ENCODE results near the gene FTL. TPM values are rescaled to one million over a fixed set of nuclear protein-coding genes. Genes with fewer than 3 reads are reported as not detected.

FTL gene
- total RNA-seq, 2 donors from 2014 or later, result 1,643 to 2,467 TPM

DNA sequence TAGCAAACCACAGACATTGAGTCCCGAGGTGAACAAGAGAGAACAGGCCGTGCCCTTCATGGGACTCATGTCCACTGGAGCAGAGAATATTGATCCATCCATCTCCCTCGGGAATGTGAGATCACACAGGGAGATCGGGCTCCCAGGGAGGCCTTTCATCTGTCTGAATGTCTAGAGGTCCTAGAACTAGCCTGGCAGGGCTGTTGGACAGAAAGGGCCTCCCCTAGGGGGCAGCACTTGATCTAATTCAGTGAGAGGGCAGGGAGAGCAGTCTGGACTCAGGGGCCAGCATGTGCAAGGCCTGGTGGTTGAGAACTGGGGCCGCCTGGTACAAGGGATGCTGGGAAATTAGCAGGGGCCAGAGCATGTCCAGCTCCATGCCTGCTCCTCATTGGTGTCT, 32.9 kb downstream of the FTL start:
- no peak for DNase-seq (ENCODE audit: low spot score)
- no peaks in the 10 kb centered on the region for H3K27me3 Mint-ChIP-seq
- ATAC-seq, result no peak
- no peak overlapping the region for H3K27ac Mint-ChIP-seq
- no peaks in the 10 kb centered on the region for H3K9me3 Mint-ChIP-seq
- H3K36me3 Mint-ChIP-seq, result no peaks in the 10 kb centered on the region
- H3K4me3 Mint-ChIP-seq, result no peak overlapping the region
- peaks cover 18 to 28% of the 10 kb centered on the region in 2 donors for H3K4me1 Mint-ChIP-seq (ENCODE audit: low read depth in 2 of 2)

DNA sequence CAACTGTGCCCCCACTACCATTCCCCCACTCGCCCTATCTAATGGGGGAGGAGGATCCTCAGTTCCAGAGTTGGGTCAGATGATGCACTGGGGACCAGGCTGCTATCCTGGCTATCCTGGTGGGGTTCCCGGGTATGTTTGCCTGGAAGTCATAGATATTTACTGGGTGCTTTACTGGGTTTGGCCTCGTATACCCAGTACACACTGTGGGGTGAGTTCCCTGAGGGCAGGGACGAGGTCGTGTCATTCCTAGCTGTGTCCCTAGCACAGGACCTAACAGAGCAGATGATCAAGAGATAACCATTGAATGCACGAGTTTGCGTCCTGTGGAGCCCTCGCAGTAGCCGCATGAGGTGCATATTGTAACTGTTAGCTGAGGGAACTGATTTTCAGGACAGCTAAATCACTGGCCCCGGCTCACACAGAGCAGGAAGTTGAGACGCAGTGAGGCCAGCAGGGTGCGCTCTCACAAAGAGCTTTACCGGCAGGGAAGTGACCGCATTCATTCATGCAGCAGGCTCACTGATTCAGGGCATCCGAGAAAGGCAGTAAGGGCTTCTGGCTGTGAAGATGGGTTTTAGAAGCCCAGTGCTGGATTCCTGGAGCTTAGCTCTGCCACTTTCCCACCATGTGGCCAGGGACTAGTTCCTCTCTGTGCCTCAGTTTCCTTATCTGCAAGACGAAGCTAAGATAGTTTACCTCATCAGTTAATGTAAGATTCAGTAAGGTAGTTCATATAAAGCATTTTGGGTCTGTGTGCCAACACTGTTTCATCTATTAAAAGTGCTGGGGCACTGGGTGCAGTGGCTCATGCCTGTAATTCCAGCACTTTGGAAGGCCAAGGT, 34.6 kb downstream of the FTL start:
- Mint-ChIP-seq H3K36me3 (no peaks in the 10 kb centered on the region), H3K4me1 (ENCODE audit: low read depth in 2 of 2) (peaks cover 7 to 22% of the 10 kb centered on the region in 2 donors)

DNA sequence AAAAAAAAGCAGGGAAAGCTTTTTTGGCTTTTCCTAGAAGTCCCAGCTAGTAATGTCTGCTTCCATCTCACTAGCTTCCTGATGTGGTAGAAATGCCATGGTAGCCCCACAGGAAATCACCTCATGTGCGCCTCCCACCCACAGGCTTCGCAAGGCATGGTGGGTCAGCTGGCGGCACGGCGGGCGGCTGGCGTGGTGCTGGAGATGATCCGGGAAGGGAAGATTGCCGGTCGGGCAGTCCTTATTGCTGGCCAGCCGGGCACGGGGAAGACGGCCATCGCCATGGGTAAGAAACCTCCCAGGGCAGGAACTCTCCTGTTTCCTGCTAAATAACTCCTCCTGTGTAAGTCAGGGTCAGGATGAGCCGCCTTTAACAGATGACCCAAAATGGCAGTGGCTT, 39.0 kb downstream of the FTL start:
- H3K27me3 Mint-ChIP-seq, result no peaks in the 10 kb centered on the region
- ATAC-seq, result no peak
- no peak for DNase-seq (ENCODE audit: low spot score)
- H3K36me3 Mint-ChIP-seq, result no peaks in the 10 kb centered on the region
- H3K9me3 Mint-ChIP-seq, result no peaks in the 10 kb centered on the region
- H3K4me3 Mint-ChIP-seq, result no peak overlapping the region
- peaks cover 0 to 6% of the 10 kb centered on the region in 2 donors for H3K4me1 Mint-ChIP-seq (ENCODE audit: low read depth in 2 of 2)
- no peak overlapping the region for H3K27ac Mint-ChIP-seq

More for the DNA sequence above, 34.6 kb downstream of the FTL start:
- DNase-seq (ENCODE audit: low spot score) (peak; percentile 77), ATAC-seq (peak; percentile 77 to 78)
- Mint-ChIP-seq H3K27ac (no peak overlapping the region), H3K4me3 (no peak overlapping the region), H3K9me3 (no peaks in the 10 kb centered on the region), H3K27me3 (no peaks in the 10 kb centered on the region)

DNA sequence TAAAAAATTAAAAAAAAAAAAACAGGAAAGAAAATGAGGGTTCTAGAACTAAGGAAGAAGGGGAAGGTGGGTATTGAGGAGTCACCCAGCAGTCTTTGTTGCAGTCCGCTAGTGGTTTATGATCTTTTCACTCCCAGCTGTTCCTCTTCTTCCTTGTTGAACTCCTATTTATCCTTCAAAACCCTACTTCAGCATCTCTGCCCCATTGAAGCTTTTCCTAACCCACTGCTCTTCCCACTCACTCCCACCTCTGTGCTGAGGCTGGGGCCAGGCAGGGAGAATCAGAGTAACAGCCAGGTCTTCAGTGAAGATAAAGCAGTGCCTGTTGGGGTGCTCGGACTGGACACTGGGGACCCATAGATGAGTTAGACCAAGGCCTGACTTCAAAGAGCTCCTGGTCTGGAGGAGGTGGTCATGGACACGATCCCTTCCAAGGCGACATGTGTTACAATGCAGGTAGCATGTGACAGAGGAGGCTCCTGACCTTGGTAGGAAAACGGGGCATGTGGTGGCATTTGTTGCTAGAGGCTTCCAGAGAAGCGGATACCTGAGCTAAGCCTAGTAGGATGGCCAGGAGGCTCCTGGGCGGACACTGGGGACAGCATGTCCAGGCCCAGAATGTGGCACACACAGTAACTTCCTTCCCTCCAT, 40.0 kb downstream of the FTL start:
- Mint-ChIP-seq H3K27me3 (no peaks in the 10 kb centered on the region), H3K27ac (no peak overlapping the region), H3K9me3 (no peaks in the 10 kb centered on the region), H3K36me3 (no peaks in the 10 kb centered on the region), H3K4me3 (no peak overlapping the region), H3K4me1 (ENCODE audit: low read depth in 2 of 2) (no peaks in the 10 kb centered on the region)
- ATAC-seq, result no peak
- no peak for DNase-seq (ENCODE audit: low spot score)

DNA sequence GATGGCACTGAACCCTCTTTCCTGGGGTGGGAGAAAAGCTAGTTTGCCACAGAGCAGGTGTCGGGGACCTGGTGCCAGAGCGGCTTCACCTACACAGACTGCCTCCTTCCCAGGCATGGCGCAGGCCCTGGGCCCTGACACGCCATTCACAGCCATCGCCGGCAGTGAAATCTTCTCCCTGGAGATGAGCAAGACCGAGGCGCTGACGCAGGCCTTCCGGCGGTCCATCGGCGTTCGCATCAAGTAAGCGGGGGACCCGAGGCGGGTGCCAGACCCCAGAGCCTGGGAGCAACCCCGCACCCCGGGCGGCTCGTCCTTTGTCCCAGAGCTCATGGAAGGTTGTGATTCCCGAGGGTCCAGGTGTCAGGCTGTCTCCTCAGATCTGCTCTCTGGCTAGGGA, 41.8 kb downstream of the FTL start:
- no peak overlapping the region for H3K4me3 Mint-ChIP-seq
- DNase-seq (ENCODE audit: low spot score) (no peak), ATAC-seq (peak in 1 of 2 donors; percentile 42)
- H3K36me3 Mint-ChIP-seq, result no peaks in the 10 kb centered on the region
- H3K27me3 Mint-ChIP-seq, result no peaks in the 10 kb centered on the region
- H3K27ac Mint-ChIP-seq, result no peak overlapping the region
- no peaks in the 10 kb centered on the region for H3K9me3 Mint-ChIP-seq
- H3K4me1 Mint-ChIP-seq (ENCODE audit: low read depth in 2 of 2), result peaks cover 0 to 4% of the 10 kb centered on the region in 2 donors

DNA sequence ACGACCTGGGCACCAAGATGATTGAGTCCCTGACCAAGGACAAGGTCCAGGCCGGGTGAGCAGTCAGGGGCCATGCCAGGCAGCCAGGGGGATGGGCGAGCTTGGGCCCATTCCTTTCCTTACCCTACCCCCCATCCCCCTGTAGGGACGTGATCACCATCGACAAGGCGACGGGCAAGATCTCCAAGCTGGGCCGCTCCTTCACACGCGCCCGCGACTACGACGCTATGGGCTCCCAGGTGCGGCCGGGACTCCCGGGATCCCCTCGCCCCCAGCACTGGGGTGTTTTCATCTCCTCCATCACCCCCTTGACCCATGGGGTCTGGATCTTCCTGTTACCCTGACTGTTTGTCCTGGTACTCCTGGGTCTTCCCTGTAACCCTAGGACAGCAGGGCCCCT, 44.7 kb downstream of the FTL start:
- H3K36me3 Mint-ChIP-seq, result no peaks in the 10 kb centered on the region
- DNase-seq (ENCODE audit: low spot score) (no peak), ATAC-seq (no peak)
- H3K27ac Mint-ChIP-seq, result no peak overlapping the region
- peaks cover 0 to 4% of the 10 kb centered on the region in 2 donors for H3K4me1 Mint-ChIP-seq (ENCODE audit: low read depth in 2 of 2)
- no peak overlapping the region for H3K4me3 Mint-ChIP-seq
- H3K27me3 Mint-ChIP-seq, result no peaks in the 10 kb centered on the region
- no peaks in the 10 kb centered on the region for H3K9me3 Mint-ChIP-seq

DNA sequence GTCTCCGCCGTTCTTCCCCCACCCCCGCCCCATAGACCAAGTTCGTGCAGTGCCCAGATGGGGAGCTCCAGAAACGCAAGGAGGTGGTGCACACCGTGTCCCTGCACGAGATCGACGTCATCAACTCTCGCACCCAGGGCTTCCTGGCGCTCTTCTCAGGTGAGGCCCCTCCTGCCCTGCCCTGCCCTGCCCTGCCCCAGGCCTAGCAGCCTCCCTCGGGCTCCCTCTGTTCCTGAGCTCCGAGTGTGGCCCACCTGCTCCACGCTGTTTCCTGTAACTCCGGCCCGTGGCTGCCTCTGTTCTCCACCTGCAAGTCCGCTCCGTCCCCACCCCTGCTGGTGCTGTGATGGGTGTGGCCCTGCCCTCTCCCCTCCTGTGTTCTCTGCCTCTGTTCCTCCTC, 45.3 kb downstream of the FTL start:
- peaks cover 0 to 4% of the 10 kb centered on the region in 2 donors for H3K4me1 Mint-ChIP-seq (ENCODE audit: low read depth in 2 of 2)
- H3K27me3 Mint-ChIP-seq, result no peaks in the 10 kb centered on the region
- no peaks in the 10 kb centered on the region for H3K9me3 Mint-ChIP-seq
- no peak overlapping the region for H3K4me3 Mint-ChIP-seq
- no peaks in the 10 kb centered on the region for H3K36me3 Mint-ChIP-seq
- DNase-seq (ENCODE audit: low spot score) (no peak), ATAC-seq (no peak)
- no peak overlapping the region for H3K27ac Mint-ChIP-seq

DNA sequence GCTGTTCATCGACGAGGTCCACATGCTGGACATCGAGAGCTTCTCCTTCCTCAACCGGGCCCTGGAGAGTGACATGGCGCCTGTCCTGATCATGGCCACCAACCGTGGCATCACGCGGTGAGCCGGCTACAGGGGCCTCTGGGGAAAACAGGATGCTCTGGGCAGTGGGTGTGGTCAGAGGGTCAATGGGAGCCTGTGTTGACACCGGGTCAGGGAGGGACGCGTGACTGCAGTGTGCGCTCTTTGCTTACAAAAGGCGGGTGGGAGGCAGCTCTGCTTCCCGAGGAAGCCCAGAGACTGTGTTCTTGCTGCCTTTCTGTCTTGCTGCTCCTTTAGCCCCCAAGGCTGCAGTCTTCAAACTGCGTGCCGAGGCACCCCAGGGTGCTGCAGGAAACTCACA, 46.1 kb downstream of the FTL start:
- no peak for ATAC-seq
- no peaks in the 10 kb centered on the region for H3K36me3 Mint-ChIP-seq

DNA sequence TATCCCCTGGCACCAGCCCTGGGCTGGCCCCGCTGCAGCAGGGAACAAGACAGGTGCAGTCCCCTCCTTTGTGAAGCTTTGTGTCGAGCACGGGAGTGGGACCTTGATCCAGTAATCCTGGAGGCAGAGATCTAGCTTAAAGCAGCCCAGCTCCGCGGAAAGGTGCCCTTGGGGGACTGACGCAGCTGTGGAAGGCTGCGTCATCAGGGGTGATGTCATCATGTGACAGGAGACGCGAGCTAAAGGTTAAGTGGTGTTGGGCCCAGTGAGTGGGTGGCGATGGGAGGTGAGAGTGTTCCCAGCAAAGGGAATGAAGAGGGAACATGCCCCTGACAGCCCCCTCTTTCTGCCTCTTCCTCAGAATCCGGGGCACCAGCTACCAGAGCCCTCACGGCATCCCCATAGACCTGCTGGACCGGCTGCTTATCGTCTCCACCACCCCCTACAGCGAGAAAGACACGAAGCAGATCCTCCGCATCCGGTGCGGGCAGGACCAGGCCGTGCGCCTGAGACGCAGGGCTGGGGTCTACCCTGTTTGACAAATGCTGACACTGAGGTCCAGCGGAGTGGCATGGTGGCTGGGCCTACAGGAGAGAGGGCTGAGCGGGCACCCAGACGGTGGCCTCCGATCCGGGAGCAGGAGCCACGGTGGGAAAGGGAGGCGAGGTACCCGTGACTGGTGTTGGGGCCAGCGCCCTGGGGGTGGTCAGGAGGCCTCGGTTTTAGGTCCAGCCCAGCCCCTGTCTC, 49.2 kb downstream of the FTL start:
- Mint-ChIP-seq H3K27me3 (peaks cover 0 to 2% of the 10 kb centered on the region in 2 donors), H3K27ac (no peak overlapping the region), H3K4me3 (no peak overlapping the region), H3K36me3 (no peaks in the 10 kb centered on the region), H3K9me3 (no peaks in the 10 kb centered on the region), H3K4me1 (ENCODE audit: low read depth in 2 of 2) (peaks cover 6 to 19% of the 10 kb centered on the region in 2 donors)
- ATAC-seq (no peak), DNase-seq (ENCODE audit: low spot score) (no peak)

More for the DNA sequence above, 46.1 kb downstream of the FTL start:
- H3K27me3 Mint-ChIP-seq, result no peaks in the 10 kb centered on the region
- DNase-seq (ENCODE audit: low spot score), result no peak
- no peak overlapping the region for H3K4me3 Mint-ChIP-seq
- peaks cover 0 to 7% of the 10 kb centered on the region in 2 donors for H3K4me1 Mint-ChIP-seq (ENCODE audit: low read depth in 2 of 2)
- no peak overlapping the region for H3K27ac Mint-ChIP-seq
- H3K9me3 Mint-ChIP-seq, result no peaks in the 10 kb centered on the region

DNA sequence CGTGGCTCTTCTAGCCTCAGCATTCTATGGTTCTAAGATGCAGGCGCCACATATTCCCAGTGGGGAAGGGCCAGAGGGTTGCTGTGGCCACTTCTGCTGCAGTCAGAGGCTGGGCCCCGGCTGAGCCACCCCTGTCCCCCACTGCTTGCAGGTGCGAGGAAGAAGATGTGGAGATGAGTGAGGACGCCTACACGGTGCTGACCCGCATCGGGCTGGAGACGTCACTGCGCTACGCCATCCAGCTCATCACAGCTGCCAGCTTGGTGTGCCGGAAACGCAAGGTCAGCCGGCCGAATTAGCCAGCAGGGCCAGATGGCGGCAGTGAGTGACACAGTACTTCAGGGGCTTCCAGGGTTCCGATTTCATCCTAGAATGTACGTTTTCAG, 49.8 kb downstream of the FTL start:
- peaks cover 0 to 2% of the 10 kb centered on the region in 2 donors for H3K27me3 Mint-ChIP-seq

DNA sequence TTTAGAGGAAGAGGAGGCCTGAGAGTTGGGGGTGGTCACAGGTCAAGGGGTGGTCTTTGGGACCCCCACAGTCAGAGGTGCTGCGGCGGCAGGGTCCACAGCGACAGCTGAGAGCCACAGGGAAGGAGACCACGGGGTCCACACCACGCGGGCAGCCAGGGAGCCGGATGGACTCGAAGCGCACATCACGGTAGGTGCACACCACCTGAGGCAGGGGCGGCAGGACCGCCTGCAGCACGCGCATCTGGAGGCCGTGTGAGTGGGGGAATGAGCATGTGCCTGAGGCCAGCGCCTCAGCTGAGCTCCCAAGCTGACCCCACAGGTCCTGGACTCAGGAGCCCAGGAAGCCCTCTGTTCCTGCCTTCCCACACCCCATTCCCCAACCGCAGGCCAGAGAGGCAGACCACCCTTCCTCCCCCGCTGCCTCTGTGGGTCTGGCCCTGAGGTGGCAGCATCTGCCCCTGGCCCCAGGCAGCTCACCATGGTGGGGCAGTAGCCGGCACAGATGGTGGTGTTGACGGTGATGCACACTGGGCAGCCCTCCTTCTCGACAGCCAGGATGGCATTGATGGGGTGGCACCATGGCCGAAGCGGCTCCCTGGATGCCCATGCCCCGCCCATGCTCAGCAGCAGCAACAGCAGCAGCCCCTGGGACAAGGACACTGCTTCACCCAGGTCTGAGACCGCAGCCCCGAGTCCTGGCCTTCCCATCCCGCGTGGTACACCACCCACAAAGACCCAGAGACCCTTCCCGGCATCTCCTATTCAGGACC, 51.1 kb downstream of the FTL start:
- no peak for ATAC-seq
- no peak for DNase-seq (ENCODE audit: low spot score)
- Mint-ChIP-seq H3K27me3 (peaks cover 0 to 3% of the 10 kb centered on the region in 2 donors), H3K27ac (no peak overlapping the region), H3K4me3 (no peak overlapping the region), H3K4me1 (ENCODE audit: low read depth in 2 of 2) (peaks cover 13 to 24% of the 10 kb centered on the region in 2 donors), H3K36me3 (no peaks in the 10 kb centered on the region), H3K9me3 (no peaks in the 10 kb centered on the region)

More for the DNA sequence above, 49.8 kb downstream of the FTL start:
- DNase-seq (ENCODE audit: low spot score) (no peak), ATAC-seq (no peak)
- Mint-ChIP-seq H3K36me3 (no peaks in the 10 kb centered on the region), H3K27ac (no peak overlapping the region), H3K9me3 (no peaks in the 10 kb centered on the region), H3K4me3 (no peak overlapping the region), H3K4me1 (ENCODE audit: low read depth in 2 of 2) (peaks cover 8 to 23% of the 10 kb centered on the region in 2 donors)
